ENCODE results near the gene USP48.

USP48 gene

DNA sequence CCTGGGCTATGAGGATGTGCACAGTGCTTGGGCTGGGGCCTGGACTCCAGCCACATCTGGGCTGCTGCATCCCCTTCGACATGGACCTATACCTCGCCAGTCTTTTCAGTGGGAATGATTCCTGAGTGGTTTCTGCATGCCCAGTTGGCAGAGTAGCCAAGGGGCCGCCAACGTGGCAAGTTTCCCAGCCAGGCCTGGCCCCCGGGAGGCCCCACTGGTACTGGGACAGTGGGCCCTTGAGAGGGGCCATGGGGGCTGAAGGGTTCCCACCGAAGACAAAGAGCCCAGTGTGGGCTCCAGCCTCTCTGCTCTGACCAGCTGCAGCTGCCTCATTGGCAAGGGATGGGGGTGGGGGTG, 129.2 kb downstream of the USP48 start:
- H3K4me3 ChIP-seq (ENCODE audit: low read length): no peak overlapping the region
- TF ChIP-seq, protein P1, sequence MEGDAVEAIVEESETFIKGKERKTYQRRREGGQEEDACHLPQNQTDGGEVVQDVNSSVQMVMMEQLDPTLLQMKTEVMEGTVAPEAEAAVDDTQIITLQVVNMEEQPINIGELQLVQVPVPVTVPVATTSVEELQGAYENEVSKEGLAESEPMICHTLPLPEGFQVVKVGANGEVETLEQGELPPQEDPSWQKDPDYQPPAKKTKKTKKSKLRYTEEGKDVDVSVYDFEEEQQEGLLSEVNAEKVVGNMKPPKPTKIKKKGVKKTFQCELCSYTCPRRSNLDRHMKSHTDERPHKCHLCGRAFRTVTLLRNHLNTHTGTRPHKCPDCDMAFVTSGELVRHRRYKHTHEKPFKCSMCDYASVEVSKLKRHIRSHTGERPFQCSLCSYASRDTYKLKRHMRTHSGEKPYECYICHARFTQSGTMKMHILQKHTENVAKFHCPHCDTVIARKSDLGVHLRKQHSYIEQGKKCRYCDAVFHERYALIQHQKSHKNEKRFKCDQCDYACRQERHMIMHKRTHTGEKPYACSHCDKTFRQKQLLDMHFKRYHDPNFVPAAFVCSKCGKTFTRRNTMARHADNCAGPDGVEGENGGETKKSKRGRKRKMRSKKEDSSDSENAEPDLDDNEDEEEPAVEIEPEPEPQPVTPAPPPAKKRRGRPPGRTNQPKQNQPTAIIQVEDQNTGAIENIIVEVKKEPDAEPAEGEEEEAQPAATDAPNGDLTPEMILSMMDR (IDR thresholded peaks at IDR 0.05; ENCODE audit: low read length): no peak
- TF ChIP-seq EZH2 (optimal IDR thresholded peaks at IDR 0.05; ENCODE audit: low read depth, low read length) (no peak), EZH2phosphoT487 (IDR thresholded peaks at IDR 0.05; ENCODE audit: low read length) (no peak)
- H3K36me3 ChIP-seq (replicated peaks; ENCODE audit: insufficient read depth, low read length): no peaks in the 10 kb centered on the region
- H3F3A ChIP-seq (ENCODE audit: insufficient read depth, low read length): no peaks in the 10 kb centered on the region
- no peak overlapping the region for H2AFZ ChIP-seq (ENCODE audit: low read length)
- H3K9ac ChIP-seq (ENCODE audit: low read length): no peak overlapping the region
- no peak overlapping the region for H3K27ac ChIP-seq (ENCODE audit: low read length)
- peaks cover 71% of the 10 kb centered on the region for H3K27me3 ChIP-seq (replicated peaks; ENCODE audit: insufficient read depth, low read length)
- H3K9me2 ChIP-seq (replicated peaks; ENCODE audit: insufficient read depth, low read length): no peaks in the 10 kb centered on the region
- DNase-seq: no peak
- H3K79me2 ChIP-seq (ENCODE audit: low read length): no peaks in the 10 kb centered on the region
- no peaks in the 10 kb centered on the region for H3K4me1 ChIP-seq (ENCODE audit: low read length)
- no peak overlapping the region for H3K4me2 ChIP-seq (ENCODE audit: low read depth, low read length)
- no peaks in the 10 kb centered on the region for H3K9me3 ChIP-seq (replicated peaks; ENCODE audit: insufficient read depth, low read length)
- no peaks in the 10 kb centered on the region for H4K20me1 ChIP-seq (ENCODE audit: insufficient read depth, low read length)

DNA sequence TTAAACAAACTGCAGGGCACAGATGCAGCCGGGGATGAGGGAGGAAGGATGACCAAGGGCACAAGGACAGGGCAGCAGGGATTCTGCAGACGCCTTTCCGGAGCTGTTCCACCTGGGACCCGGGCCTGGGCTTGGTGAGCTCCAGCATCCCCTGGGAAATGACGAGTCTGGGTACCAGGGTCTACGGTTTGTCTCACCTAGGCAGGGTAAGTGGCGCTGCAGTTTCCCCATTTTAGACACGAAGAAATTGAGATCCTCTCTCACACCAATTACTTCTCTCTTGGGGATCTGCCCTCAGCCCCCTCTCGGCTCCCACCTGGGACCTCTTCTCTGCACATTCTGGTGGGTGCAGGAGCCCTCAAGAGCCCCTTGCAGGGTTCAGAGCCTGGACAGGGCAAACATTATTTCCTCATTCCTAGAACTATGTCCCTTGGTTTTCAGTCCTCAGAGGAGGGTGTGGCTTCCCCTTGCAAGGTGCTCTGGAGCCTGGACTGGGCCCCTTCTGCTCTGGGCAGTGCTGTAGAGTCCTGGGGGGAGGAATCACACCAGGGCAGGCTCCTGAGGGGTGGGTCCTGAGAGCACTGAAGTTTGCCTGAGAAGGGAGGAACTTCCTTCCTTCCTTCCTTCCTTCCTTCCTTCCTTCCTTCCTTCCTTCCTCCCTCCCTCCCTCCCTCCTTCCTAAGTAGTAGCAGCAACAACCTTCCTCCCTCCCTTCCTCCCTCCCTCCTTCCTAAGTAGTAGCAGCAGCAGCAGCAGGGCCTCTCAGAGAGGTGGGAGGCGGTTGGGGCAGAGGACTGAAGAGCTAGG, 129.8 kb downstream of the USP48 start:
- Histone ChIP-seq H3K79me2 (ENCODE audit: low read length) (no peaks in the 10 kb centered on the region), H3F3A (ENCODE audit: insufficient read depth, low read length) (no peaks in the 10 kb centered on the region), H3K4me3 (ENCODE audit: low read length) (no peak overlapping the region), H3K9me2 (replicated peaks; ENCODE audit: insufficient read depth, low read length) (no peaks in the 10 kb centered on the region), H4K20me1 (ENCODE audit: insufficient read depth, low read length) (no peaks in the 10 kb centered on the region), H2AFZ (ENCODE audit: low read length) (no peak overlapping the region), H3K36me3 (replicated peaks; ENCODE audit: insufficient read depth, low read length) (no peaks in the 10 kb centered on the region), H3K27ac (ENCODE audit: low read length) (no peak overlapping the region), H3K4me2 (ENCODE audit: low read depth, low read length) (no peak overlapping the region), H3K4me1 (ENCODE audit: low read length) (no peaks in the 10 kb centered on the region), H3K9ac (ENCODE audit: low read length) (no peak overlapping the region), H3K27me3 (replicated peaks; ENCODE audit: insufficient read depth, low read length) (peaks cover 67% of the 10 kb centered on the region), H3K9me3 (replicated peaks; ENCODE audit: insufficient read depth, low read length) (no peaks in the 10 kb centered on the region)
- TF ChIP-seq, protein P1 (IDR thresholded peaks at IDR 0.05; ENCODE audit: low read length): no peak
- TF ChIP-seq EZH2phosphoT487 (IDR thresholded peaks at IDR 0.05; ENCODE audit: low read length) (no peak), EZH2 (optimal IDR thresholded peaks at IDR 0.05; ENCODE audit: low read depth, low read length) (no peak)
- DNase-seq: no peak

DNA sequence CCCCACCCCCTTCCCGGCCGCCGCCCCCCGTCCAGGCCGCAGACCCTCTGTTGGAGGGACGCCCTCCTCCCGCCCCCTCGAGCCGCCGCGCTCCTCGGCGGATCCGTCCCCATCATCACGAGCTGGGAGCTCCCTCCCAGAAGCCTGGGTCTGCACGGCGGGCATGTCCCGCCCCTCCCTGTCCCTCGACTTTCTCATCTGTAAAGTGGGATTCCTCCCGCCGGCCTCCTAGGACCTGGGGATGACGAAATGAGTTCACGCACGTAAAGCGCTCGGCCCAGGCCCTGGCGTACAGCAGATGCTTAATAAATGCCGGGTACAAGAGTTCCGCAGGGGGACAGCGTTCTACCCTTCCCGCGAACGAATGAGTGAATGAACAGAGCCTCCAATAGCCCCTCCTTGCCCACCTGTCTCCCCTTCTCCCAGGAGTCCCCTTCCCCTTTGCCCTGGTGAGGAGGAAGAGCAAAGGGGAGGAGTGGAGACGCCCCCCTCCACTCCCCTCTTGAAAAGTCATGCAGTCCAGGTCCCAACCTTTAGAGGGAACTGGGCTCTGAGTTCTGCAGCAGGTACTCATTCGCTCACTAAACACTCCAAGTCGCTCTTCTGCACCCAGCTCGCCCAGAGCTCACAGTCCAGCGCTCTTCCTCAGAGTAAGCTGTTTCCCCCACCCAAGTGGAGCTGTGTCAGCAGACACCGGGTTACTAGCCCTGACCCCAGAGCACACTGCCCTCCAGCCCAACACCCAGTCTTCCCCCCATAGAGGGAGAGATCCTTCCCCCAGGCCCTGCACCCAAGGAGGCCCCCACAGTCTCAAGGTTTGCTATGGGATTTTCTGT, 130.6 kb downstream of the USP48 start:
- H2AFZ ChIP-seq (ENCODE audit: low read length): no peak overlapping the region
- H3K36me3 ChIP-seq (replicated peaks; ENCODE audit: insufficient read depth, low read length): no peaks in the 10 kb centered on the region
- H3K9me3 ChIP-seq (replicated peaks; ENCODE audit: insufficient read depth, low read length): no peaks in the 10 kb centered on the region
- H3K9me2 ChIP-seq (replicated peaks; ENCODE audit: insufficient read depth, low read length): no peaks in the 10 kb centered on the region
- H3K79me2 ChIP-seq (ENCODE audit: low read length): no peaks in the 10 kb centered on the region
- H3K27ac ChIP-seq (ENCODE audit: low read length): no peak overlapping the region
- H4K20me1 ChIP-seq (ENCODE audit: insufficient read depth, low read length): no peaks in the 10 kb centered on the region
- H3K27me3 ChIP-seq (replicated peaks; ENCODE audit: insufficient read depth, low read length): peaks cover 59% of the 10 kb centered on the region
- H3K4me3 ChIP-seq (ENCODE audit: low read length): no peak overlapping the region
- no peak overlapping the region for H3K9ac ChIP-seq (ENCODE audit: low read length)
- no peaks in the 10 kb centered on the region for H3F3A ChIP-seq (ENCODE audit: insufficient read depth, low read length)
- no peak for DNase-seq
- H3K4me1 ChIP-seq (ENCODE audit: low read length): no peaks in the 10 kb centered on the region
- TF ChIP-seq EZH2 (optimal IDR thresholded peaks at IDR 0.05; ENCODE audit: low read depth, low read length) (no peak), EZH2phosphoT487 (IDR thresholded peaks at IDR 0.05; ENCODE audit: low read length) (no peak)
- no peak overlapping the region for H3K4me2 ChIP-seq (ENCODE audit: low read depth, low read length)
